ENCODE data around the gene CCDC73. TPM values are rescaled to one million over a fixed set of nuclear protein-coding genes. Genes with fewer than 3 reads are reported as not detected.

CCDC73 gene
- total and polyA plus RNA-seq, 2 of the 4 experiments (the other 2 are of a cell fraction): not detected

- Histone ChIP-seq H2BK20ac (ENCODE audit: low read depth, low read length) (no peak overlapping the region), H4K20me1 (ENCODE audit: insufficient read depth, low read length) (no peaks in the 10 kb centered on the region), H3K14ac (replicated peaks; ENCODE audit: low read depth, low read length) (no peak overlapping the region), H3K23ac (ENCODE audit: low read depth, low read length) (no peak overlapping the region), H3K9me1 (ENCODE audit: insufficient read depth, low read length) (no peaks in the 10 kb centered on the region), H4K5ac (ENCODE audit: low read depth, low read length) (no peak overlapping the region), H2BK5ac (ENCODE audit: low read depth, low read length, poor library complexity, severe bottlenecking) (no peak overlapping the region), H2AK5ac (ENCODE audit: low read depth, low read length) (no peak overlapping the region), H3K4me3 (ENCODE audit: insufficient read depth, low read depth, low read length) (no peak overlapping the region), H3K4me1 (ENCODE audit: control insufficient read depth, insufficient read depth, low read length) (no peaks in the 10 kb centered on the region), H4K91ac (ENCODE audit: insufficient read depth, low read depth, low read length) (no peak overlapping the region), H2BK15ac (ENCODE audit: low read depth, low read length) (no peak overlapping the region), H3K27me3 (ENCODE audit: control insufficient read depth, insufficient read depth, low read length) (no peaks in the 10 kb centered on the region), H3K79me1 (ENCODE audit: low read depth in 1 of 2, low read length in 2 of 2) (no peaks in the 10 kb centered on the region), H3K9ac (ENCODE audit: low read depth, low read length) (no peak overlapping the region), H2AK9ac (replicated peaks; ENCODE audit: low read depth, low read length, poor library complexity) (no peak overlapping the region), H3K36me3 (ENCODE audit: control insufficient read depth, insufficient read depth, low read length) (no peaks in the 10 kb centered on the region), H4K8ac (ENCODE audit: low read depth in 2 of 2, low read length in 2 of 2) (no peak overlapping the region), H3K4me2 (ENCODE audit: low read depth, low read length) (no peak overlapping the region), H3K4ac (ENCODE audit: low read depth, low read length) (no peak overlapping the region), H3K9me3 (ENCODE audit: control insufficient read depth, insufficient read depth, low read length) (no peaks in the 10 kb centered on the region), H3K27ac (ENCODE audit: insufficient read depth, low read length) (no peak overlapping the region), H2BK120ac (ENCODE audit: low read depth, low read length) (no peak overlapping the region), H3K56ac (ENCODE audit: extremely low read depth, insufficient read depth, low read length) (no peak overlapping the region), H3K18ac (ENCODE audit: low read depth, low read length) (no peak overlapping the region), H2AFZ (replicated peaks; ENCODE audit: low read length, poor library complexity) (no peak overlapping the region)
- no peak for TF ChIP-seq MAZ (IDR thresholded peaks at IDR 0.05; ENCODE audit: borderline replicate concordance, low read depth, low read length)
- TF ChIP-seq MAFK (IDR thresholded peaks at IDR 0.05; ENCODE audit: low read depth, low read length): peak; percentile 77
- no peak for TF ChIP-seq CTCF (conservative IDR thresholded peaks at IDR 0.05; ENCODE audit: low read depth, low read length)
- no peak for TF ChIP-seq NFE2L2 (IDR thresholded peaks at IDR 0.05; ENCODE audit: low read depth, low read length)
- dilution Hi-C loops (cut with HindIII; ENCODE audit: low sequenced_read_pairs, unreplicated experiment): no loop called here
- ChIA-PET POLR2A (ENCODE audit: unreplicated experiment) (no interaction called here), CTCF (no interaction called here)
- DNase-seq (no peak), ATAC-seq (ENCODE audit: low read depth) (no peak)
- in situ Hi-C loops (cut with MboI; ENCODE audit: low sequenced_read_pairs): no loop called here
- no TSS peak for BruUV-seq (replicated peaks)
- intact Hi-C loops (cut with micrococcal nuclease): no loop called here
Observed at GRCh38 chr11:32641361-32641760, 153.1 kb downstream of the CCDC73 start.
